ENCODE data around the gene TENM3.

TENM3 gene

DNA sequence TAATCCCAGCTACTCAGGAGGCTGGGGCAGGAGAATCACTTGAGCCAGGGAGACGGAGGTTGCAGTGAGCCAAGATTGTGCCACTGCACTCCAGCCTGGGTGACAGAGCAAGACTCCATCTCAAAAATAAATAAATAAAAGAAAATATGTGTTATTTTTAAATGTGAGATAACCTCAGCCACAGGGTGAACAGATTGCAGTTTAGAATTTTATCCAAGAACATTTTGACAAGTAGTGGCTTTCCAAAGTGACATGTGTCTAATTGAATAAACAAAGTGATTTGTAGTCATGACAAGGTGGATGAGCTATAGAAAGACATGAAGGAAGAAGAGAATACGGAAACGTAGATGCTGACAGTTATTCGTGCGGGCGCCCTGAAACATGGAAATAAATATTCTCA lies 497.9 kb downstream of the TENM3 start:
- H3K27ac ChIP-seq: no peak overlapping the region
- H3K9me3 ChIP-seq (ENCODE audit: low read depth, low read length): no peaks in the 10 kb centered on the region
- TF ChIP-seq FOXP2 (optimal IDR thresholded peaks at IDR 0.05; ENCODE audit: control extremely low read depth, extremely low read length, insufficient read depth) (no peak), POLR2AphosphoS5 (IDR thresholded peaks at IDR 0.05; ENCODE audit: borderline replicate concordance, low read depth, low read length) (no peak), EZH2 (IDR thresholded peaks at IDR 0.05) (no peak)
- no peak overlapping the region for H3K4me3 ChIP-seq
- DNase-seq (ENCODE audit: low read depth, low spot score): no peak
- H3K9ac ChIP-seq (ENCODE audit: insufficient read length): no peak overlapping the region
- no peaks in the 10 kb centered on the region for H3K36me3 ChIP-seq (ENCODE audit: insufficient read depth, low read length)

DNA sequence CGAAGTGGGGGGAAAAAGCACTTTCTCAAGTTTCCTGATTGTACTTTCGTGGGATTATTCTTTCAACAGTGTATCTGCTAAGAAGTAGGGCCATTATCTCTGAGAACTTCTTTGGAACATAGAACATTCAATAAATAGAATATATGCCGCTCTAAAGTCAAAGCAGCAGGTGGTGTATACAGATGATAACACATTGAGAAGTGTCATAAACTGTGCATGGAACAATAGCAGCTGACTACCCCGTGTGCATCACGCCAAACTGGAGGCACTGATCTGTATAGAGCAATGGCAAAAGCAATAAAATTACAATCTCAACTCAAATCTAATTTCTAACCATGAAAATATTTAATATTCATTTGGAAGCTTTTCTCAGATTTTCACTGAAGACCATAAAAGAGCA lies 498.7 kb downstream of the TENM3 start:
- no peak for DNase-seq (ENCODE audit: low read depth, low spot score)
- no peak overlapping the region for H3K27ac ChIP-seq
- H3K9me3 ChIP-seq (ENCODE audit: low read depth, low read length): no peaks in the 10 kb centered on the region
- H3K36me3 ChIP-seq (ENCODE audit: insufficient read depth, low read length): no peaks in the 10 kb centered on the region
- no peak overlapping the region for H3K4me3 ChIP-seq
- no peak overlapping the region for H3K9ac ChIP-seq (ENCODE audit: insufficient read length)
- TF ChIP-seq POLR2AphosphoS5 (IDR thresholded peaks at IDR 0.05; ENCODE audit: borderline replicate concordance, low read depth, low read length) (no peak), FOXP2 (optimal IDR thresholded peaks at IDR 0.05; ENCODE audit: control extremely low read depth, extremely low read length, insufficient read depth) (no peak), EZH2 (IDR thresholded peaks at IDR 0.05) (no peak)

DNA sequence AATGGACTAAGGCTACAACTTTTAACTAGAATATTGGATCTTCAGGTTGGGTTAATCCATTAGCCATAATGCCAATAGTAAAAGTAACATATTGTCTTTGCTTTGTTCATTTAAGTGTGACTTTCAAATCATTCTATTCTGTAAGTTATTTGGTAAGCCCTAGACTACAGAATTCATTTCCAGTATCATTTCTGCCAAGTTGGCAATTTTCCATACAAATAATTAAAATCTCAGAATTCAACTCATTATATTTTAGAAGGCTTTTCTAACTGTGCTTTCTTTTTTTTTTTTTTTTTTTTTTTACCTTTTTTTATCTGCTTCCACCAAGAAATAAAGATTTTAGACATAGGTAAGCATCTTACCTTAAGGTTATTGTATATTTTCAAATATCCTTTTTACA lies 500.6 kb downstream of the TENM3 start:
- no peak overlapping the region for H3K27ac ChIP-seq
- H3K36me3 ChIP-seq (ENCODE audit: insufficient read depth, low read length): no peaks in the 10 kb centered on the region
- no peak overlapping the region for H3K9ac ChIP-seq (ENCODE audit: insufficient read length)
- TF ChIP-seq FOXP2 (optimal IDR thresholded peaks at IDR 0.05; ENCODE audit: control extremely low read depth, extremely low read length, insufficient read depth) (no peak), POLR2AphosphoS5 (IDR thresholded peaks at IDR 0.05; ENCODE audit: borderline replicate concordance, low read depth, low read length) (no peak), EZH2 (IDR thresholded peaks at IDR 0.05) (no peak)
- H3K9me3 ChIP-seq (ENCODE audit: low read depth, low read length): no peaks in the 10 kb centered on the region
- no peak overlapping the region for H3K4me3 ChIP-seq
- DNase-seq (ENCODE audit: low read depth, low spot score): no peak

DNA sequence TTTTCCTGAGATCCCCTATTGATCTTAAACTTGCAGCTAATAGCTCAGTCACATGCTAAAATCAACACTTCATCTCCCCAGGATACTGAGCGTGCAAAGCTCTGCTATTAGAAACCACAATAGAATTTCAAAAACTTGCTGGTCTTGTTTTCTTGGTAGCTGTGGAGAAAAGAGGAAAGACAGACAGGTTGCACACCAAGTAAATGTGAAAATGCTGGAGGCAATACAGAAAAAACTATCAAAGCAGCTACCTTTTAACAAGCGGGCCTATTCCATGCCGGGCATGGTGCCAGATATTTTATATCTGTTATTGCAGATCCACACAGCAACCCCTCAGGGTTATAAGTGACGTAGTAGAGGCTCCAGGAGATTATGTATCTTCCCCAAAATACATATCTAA lies 502.0 kb downstream of the TENM3 start:
- H3K4me3 ChIP-seq: no peak overlapping the region
- H3K27ac ChIP-seq: no peak overlapping the region
- TF ChIP-seq FOXP2 (optimal IDR thresholded peaks at IDR 0.05; ENCODE audit: control extremely low read depth, extremely low read length, insufficient read depth): no peak
- TF ChIP-seq EZH2 (IDR thresholded peaks at IDR 0.05): no peak
- TF ChIP-seq POLR2AphosphoS5 (IDR thresholded peaks at IDR 0.05; ENCODE audit: borderline replicate concordance, low read depth, low read length): no peak
- DNase-seq (ENCODE audit: low read depth, low spot score): peak; percentile 80
- H3K9ac ChIP-seq (ENCODE audit: insufficient read length): no peak overlapping the region
- H3K36me3 ChIP-seq (ENCODE audit: insufficient read depth, low read length): no peaks in the 10 kb centered on the region
- no peaks in the 10 kb centered on the region for H3K9me3 ChIP-seq (ENCODE audit: low read depth, low read length)

DNA sequence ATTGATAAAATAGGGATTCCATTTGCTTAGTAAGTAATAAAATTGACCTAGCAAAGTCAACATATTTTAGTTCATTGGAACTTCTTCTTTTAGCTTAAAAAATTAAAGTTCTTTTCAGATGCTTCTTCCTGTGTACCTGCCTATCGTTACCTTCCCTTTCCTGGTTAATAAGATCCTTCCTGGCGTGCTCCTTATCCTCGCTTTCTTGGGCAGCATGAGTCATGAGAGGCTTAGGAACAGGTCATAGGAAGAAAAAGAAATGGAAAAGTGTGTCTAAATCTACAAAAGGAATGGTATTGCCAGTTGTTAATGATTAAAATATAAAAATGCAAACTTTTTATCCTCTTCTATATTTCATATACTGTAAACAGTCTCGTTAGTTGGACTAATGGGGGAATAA lies 503.7 kb downstream of the TENM3 start:
- Histone ChIP-seq H3K9me3 (ENCODE audit: low read depth, low read length) (no peaks in the 10 kb centered on the region), H3K27ac (no peak overlapping the region), H3K4me3 (no peak overlapping the region), H3K36me3 (ENCODE audit: insufficient read depth, low read length) (no peaks in the 10 kb centered on the region), H3K9ac (ENCODE audit: insufficient read length) (no peak overlapping the region)
- TF ChIP-seq POLR2AphosphoS5 (IDR thresholded peaks at IDR 0.05; ENCODE audit: borderline replicate concordance, low read depth, low read length) (no peak), EZH2 (IDR thresholded peaks at IDR 0.05) (no peak), FOXP2 (optimal IDR thresholded peaks at IDR 0.05; ENCODE audit: control extremely low read depth, extremely low read length, insufficient read depth) (no peak)
- no peak for DNase-seq (ENCODE audit: low read depth, low spot score)

DNA sequence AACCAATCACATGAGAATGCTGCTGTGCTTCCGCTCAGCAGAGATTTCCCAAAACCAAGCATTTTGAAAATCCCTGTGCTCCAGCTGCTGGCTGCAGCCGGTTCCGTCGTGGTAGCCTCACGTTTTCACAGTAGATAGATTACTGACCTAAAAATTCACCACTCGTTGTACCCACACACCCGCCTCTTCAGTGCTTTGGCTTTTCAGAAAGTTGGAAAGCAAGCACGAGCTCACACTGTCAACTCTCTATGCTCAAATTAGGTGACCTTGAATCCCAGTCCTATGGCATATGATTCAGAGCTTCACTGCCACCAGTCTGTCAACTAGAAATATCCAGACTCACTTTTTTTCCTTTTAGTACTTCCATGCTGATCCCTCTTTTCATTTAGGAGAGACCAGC lies 505.1 kb downstream of the TENM3 start:
- Histone ChIP-seq H3K4me3 (no peak overlapping the region), H3K36me3 (ENCODE audit: insufficient read depth, low read length) (no peaks in the 10 kb centered on the region), H3K27ac (no peak overlapping the region), H3K9ac (ENCODE audit: insufficient read length) (no peak overlapping the region), H3K9me3 (ENCODE audit: low read depth, low read length) (no peaks in the 10 kb centered on the region)
- DNase-seq (ENCODE audit: low read depth, low spot score): no peak
- TF ChIP-seq FOXP2 (optimal IDR thresholded peaks at IDR 0.05; ENCODE audit: control extremely low read depth, extremely low read length, insufficient read depth) (no peak), EZH2 (IDR thresholded peaks at IDR 0.05) (no peak), POLR2AphosphoS5 (IDR thresholded peaks at IDR 0.05; ENCODE audit: borderline replicate concordance, low read depth, low read length) (no peak)

DNA sequence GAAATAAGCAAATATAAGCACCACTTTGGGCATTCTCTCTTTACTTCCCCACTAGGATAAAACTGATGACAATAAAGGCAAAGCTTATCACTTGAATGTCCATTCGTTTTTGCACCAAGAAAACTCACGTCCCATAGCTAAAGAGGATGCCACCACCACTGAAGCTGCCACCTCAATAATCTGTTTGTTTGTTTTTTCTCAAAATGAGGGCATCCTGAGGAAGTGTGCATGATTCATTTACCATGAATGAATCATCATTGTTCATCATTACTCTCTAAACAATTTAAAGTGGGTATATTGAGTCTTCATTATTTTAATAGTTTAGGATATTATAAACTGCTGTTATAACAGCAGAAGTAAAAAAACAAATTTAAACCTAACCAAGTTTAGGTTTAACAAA lies 505.7 kb downstream of the TENM3 start:
- Histone ChIP-seq H3K9me3 (ENCODE audit: low read depth, low read length) (no peaks in the 10 kb centered on the region), H3K4me3 (no peak overlapping the region), H3K36me3 (ENCODE audit: insufficient read depth, low read length) (no peaks in the 10 kb centered on the region), H3K27ac (no peak overlapping the region), H3K9ac (ENCODE audit: insufficient read length) (no peak overlapping the region)
- TF ChIP-seq EZH2 (IDR thresholded peaks at IDR 0.05): no peak
- no peak for DNase-seq (ENCODE audit: low read depth, low spot score)

DNA sequence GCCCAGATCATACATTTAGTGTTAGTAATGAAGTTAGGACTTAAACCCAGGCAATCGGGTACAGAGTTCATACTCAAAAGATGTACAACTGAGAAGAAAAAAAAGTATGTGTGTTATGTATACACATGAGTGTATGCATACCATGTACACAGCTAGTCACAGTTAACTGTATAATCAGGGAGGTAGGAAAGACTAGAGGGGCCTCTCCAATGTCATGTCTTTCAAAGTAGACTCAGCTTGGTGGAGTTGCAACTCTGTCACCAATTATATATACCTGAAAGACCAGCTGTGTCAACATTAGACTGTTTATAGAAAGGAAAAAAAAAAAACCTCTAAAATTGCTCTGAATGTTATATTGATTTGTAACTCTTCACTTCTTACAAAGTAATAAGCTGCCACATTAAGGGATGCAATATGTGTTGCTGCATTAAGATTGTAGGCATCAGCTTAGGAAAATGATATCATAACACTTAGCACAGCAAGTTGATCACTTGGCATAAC lies 506.5 kb downstream of the TENM3 start:
- H3K9ac ChIP-seq (ENCODE audit: insufficient read length): no peak overlapping the region
- H3K4me3 ChIP-seq: no peak overlapping the region
- H3K36me3 ChIP-seq (ENCODE audit: insufficient read depth, low read length): no peaks in the 10 kb centered on the region
- no peaks in the 10 kb centered on the region for H3K9me3 ChIP-seq (ENCODE audit: low read depth, low read length)
- no peak for DNase-seq (ENCODE audit: low read depth, low spot score)
- H3K27ac ChIP-seq: no peak overlapping the region
- no peak for TF ChIP-seq FOXP2 (optimal IDR thresholded peaks at IDR 0.05; ENCODE audit: control extremely low read depth, extremely low read length, insufficient read depth)
- no peak for TF ChIP-seq POLR2AphosphoS5 (IDR thresholded peaks at IDR 0.05; ENCODE audit: borderline replicate concordance, low read depth, low read length)
- TF ChIP-seq EZH2 (IDR thresholded peaks at IDR 0.05): no peak

DNA sequence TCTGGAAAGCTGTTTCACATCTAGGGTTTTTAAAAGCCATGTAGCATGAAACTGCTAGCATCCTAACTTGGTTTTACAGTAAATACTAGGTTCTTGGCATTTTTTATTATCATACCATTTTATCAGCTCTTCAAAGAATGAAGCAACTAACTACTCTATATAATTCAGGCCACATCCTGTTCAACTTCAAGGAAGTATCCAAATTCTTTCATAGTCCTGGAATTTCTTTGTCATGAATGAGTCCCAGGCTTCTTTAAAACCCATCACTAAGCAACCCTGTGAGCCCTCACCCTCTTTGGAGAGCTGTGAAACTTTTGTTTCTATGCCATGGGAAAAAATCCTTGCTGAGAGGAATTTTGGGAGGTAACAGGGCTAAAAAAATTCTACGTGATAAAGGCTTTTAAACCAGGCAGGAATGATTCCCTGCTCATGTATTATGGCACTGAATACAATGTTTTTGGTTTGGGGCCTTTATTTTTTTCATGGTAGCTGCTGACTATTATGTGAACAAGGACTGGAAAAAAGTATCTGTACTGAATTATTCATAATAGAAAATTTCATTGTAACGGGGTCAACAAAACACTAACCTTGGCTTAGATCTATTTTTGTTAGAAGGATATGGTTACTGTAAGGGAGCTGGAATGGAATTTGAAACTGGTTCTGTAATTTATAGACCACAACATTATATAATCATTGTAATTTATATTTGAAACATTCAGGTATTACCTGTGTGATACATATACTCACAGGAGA lies 509.1 kb downstream of the TENM3 start:
- TF ChIP-seq FOXP2 (optimal IDR thresholded peaks at IDR 0.05; ENCODE audit: control extremely low read depth, extremely low read length, insufficient read depth) (no peak), EZH2 (IDR thresholded peaks at IDR 0.05) (no peak), POLR2AphosphoS5 (IDR thresholded peaks at IDR 0.05; ENCODE audit: borderline replicate concordance, low read depth, low read length) (no peak)
- no peaks in the 10 kb centered on the region for H3K9me3 ChIP-seq (ENCODE audit: low read depth, low read length)
- DNase-seq (ENCODE audit: low read depth, low spot score): no peak
- H3K9ac ChIP-seq (ENCODE audit: insufficient read length): no peak overlapping the region
- H3K27ac ChIP-seq: no peak overlapping the region
- no peak overlapping the region for H3K4me3 ChIP-seq
- no peaks in the 10 kb centered on the region for H3K36me3 ChIP-seq (ENCODE audit: insufficient read depth, low read length)
